ENCODE data around the gene OR2V2.

DNA sequence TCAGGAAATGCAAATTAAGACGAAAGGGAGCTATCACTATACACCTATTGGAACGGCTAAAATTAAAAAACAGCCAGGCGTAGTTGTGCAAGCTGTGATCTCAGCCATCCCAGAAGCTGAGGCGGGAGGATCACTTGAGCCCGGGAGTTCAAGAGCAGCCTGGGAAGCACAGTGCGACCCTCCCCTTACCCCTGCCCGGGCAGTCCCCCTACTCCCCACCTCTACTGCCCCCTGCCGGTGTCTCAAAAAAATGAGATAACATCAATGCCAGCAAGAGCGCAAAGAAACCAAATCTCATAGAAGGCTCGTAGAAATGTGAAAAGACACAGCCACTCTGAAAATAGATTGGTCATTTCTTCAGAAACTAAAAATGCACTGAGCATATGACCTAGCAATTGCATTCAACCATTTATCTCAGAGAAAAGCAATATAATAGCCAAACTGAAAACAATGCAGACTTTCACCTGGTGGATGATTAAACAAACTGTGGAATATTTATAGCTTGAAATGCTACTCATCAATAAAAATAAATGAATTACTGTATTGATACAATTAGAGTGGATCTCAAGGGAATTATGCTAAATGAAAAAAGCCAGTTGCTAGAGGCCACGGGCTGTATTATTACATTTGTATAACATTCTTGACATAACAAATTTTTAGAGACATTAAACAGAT, 20.6 kb downstream of the OR2V2 start:
- TF ChIP-seq CTCF (IDR thresholded peaks at IDR 0.05) (no peak), POLR2A (IDR thresholded peaks at IDR 0.05) (no peak)
